ENCODE data around the gene TLCD2.

DNA sequence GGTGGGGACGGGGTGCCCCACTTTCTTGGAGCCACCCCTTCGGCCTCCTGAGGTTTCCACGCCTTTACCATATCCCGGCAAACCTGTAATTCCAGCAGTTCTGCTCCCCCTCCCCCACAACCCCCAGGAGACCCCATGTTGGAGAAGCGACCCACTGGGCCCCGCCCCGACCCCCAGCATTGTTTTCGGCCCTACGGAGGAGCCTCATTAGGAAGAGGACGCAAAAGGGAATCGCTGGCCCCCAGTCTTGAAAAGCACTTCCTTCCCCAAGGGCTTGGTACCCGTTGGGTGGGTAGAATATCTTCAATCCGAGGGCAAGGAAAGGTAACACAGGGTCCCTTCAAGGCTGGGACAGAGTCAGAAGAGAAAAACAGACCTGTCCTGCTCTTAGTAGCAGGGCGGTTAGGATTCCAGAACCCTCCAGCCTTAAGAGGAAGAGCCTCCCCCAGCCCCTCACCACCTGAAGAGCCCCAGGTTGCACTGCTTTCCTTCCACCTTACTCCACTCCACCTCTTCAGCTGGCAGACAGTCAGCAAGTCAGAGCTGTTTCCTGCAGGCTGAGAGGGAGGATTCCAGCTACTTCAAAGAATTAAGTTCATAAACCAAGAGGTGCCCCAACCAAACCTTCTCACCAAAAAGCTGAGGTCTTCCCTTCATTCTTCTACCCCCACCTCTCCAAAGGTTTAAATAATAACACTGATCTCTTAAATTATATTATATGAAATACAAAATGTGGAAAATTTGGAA is 803 bp upstream of the TLCD2 start:
- TF ChIP-seq, protein P1, sequence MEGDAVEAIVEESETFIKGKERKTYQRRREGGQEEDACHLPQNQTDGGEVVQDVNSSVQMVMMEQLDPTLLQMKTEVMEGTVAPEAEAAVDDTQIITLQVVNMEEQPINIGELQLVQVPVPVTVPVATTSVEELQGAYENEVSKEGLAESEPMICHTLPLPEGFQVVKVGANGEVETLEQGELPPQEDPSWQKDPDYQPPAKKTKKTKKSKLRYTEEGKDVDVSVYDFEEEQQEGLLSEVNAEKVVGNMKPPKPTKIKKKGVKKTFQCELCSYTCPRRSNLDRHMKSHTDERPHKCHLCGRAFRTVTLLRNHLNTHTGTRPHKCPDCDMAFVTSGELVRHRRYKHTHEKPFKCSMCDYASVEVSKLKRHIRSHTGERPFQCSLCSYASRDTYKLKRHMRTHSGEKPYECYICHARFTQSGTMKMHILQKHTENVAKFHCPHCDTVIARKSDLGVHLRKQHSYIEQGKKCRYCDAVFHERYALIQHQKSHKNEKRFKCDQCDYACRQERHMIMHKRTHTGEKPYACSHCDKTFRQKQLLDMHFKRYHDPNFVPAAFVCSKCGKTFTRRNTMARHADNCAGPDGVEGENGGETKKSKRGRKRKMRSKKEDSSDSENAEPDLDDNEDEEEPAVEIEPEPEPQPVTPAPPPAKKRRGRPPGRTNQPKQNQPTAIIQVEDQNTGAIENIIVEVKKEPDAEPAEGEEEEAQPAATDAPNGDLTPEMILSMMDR (IDR thresholded peaks at IDR 0.05; ENCODE audit: low read length) = no peak
- TF ChIP-seq EZH2 (optimal IDR thresholded peaks at IDR 0.05; ENCODE audit: low read depth, low read length) = no peak

All from MM.1S (cell line).